HG03108 (cell line): ENCODE results near the gene UST.
"Not testable (repeated sequence)": the region's sequence is repeated elsewhere in the genome, so short reads cannot be mapped to it uniquely, and the experiment has no call there.

Experiments
- ATAC-seq: cut with Tn5 transposase; IDR thresholded peaks from one replicate; pipeline ENCODE4 v1.9.1; 2021; ENCODE audit warnings: moderate library complexity; ENCODE audit not compliant: unreplicated experiment

Gene UST

GRCh38 chr6:148997865-148998264 is 251.0 kb downstream of the UST start:
- no peak for ATAC-seq

GRCh38 chr6:148998704-148999103 is 251.9 kb downstream of the UST start:
- no peak for ATAC-seq

GRCh38 chr6:148999501-148999900 is 252.7 kb downstream of the UST start:
- no peak for ATAC-seq

GRCh38 chr6:148999929-149000468 is 253.2 kb downstream of the UST start:
- no peak for ATAC-seq

GRCh38 chr6:149001422-149001821 is 254.6 kb downstream of the UST start:
- no peak for ATAC-seq

GRCh38 chr6:149003560-149003959 is 256.7 kb downstream of the UST start:
- no peak for ATAC-seq

GRCh38 chr6:149004664-149005063 is 257.8 kb downstream of the UST start:
- ATAC-seq = no peak

- ATAC-seq = not testable (repeated sequence)
These were observed 259.4 kb downstream of the UST start for GRCh38 chr6:149006236-149006635.

- no peak for ATAC-seq
These were observed 259.8 kb downstream of the UST start for GRCh38 chr6:149006671-149007070.

- no peak for ATAC-seq
These were observed 261.0 kb downstream of the UST start for GRCh38 chr6:149007846-149008245.

- no peak for ATAC-seq
These were observed 261.9 kb downstream of the UST start for GRCh38 chr6:149008741-149009140.

- no peak for ATAC-seq
These were observed 265.3 kb downstream of the UST start for GRCh38 chr6:149012040-149012545.

GRCh38 chr6:149013586-149014344 is 266.9 kb downstream of the UST start:
- no peak for ATAC-seq

GRCh38 chr6:149014631-149015534 is 268.1 kb downstream of the UST start:
- no peak for ATAC-seq

- ATAC-seq = no peak
These were observed 269.0 kb downstream of the UST start for GRCh38 chr6:149015535-149016525.

GRCh38 chr6:149016716-149017115 is 269.9 kb downstream of the UST start:
- ATAC-seq = no peak

GRCh38 chr6:149020319-149020718 is 273.5 kb downstream of the UST start:
- ATAC-seq = no peak

- no peak for ATAC-seq
These were observed 277.5 kb downstream of the UST start for GRCh38 chr6:149024361-149024760.

GRCh38 chr6:149025061-149025460 is 278.2 kb downstream of the UST start:
- ATAC-seq = no peak

GRCh38 chr6:149026530-149026942 is 279.7 kb downstream of the UST start:
- no peak for ATAC-seq
